ENCODE measurements around the gene PROSER3. TPM values are rescaled to one million over a fixed set of nuclear protein-coding genes. Genes with fewer than 3 reads are reported as not detected.

The PROSER3 gene
- total RNA-seq, 2 donors from 2014 or later: 13.6 to 19.2 TPM

GRCh38 chr19:35789978-35790944 is 32.3 kb downstream of the PROSER3 start:
- H3K9me3 ChIP-seq: no peaks in the 10 kb centered on the region
- H3K4me1 ChIP-seq (replicated peaks): no peaks in the 10 kb centered on the region
- intact Hi-C loops (cut with DNase I): no loop called here
- no peaks in the 10 kb centered on the region for H3K27me3 ChIP-seq (replicated peaks; ENCODE audit: insufficient read depth)
- DNase-seq (ENCODE audit: low spot score): no peak
- WGBS: 85% methylated on average over 19 of the region's 19 CpGs
- no peak overlapping the region for H3K27ac ChIP-seq
- no peak overlapping the region for H3K4me3 ChIP-seq
- no peaks in the 10 kb centered on the region for H3K36me3 ChIP-seq
- TF ChIP-seq POLR2AphosphoS5 (IDR thresholded peaks at IDR 0.05) (no peak), POLR2A (IDR thresholded peaks at IDR 0.05) (no peak)
- TF ChIP-seq, protein P1, sequence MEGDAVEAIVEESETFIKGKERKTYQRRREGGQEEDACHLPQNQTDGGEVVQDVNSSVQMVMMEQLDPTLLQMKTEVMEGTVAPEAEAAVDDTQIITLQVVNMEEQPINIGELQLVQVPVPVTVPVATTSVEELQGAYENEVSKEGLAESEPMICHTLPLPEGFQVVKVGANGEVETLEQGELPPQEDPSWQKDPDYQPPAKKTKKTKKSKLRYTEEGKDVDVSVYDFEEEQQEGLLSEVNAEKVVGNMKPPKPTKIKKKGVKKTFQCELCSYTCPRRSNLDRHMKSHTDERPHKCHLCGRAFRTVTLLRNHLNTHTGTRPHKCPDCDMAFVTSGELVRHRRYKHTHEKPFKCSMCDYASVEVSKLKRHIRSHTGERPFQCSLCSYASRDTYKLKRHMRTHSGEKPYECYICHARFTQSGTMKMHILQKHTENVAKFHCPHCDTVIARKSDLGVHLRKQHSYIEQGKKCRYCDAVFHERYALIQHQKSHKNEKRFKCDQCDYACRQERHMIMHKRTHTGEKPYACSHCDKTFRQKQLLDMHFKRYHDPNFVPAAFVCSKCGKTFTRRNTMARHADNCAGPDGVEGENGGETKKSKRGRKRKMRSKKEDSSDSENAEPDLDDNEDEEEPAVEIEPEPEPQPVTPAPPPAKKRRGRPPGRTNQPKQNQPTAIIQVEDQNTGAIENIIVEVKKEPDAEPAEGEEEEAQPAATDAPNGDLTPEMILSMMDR (IDR thresholded peaks at IDR 0.05): no peak

DNA sequence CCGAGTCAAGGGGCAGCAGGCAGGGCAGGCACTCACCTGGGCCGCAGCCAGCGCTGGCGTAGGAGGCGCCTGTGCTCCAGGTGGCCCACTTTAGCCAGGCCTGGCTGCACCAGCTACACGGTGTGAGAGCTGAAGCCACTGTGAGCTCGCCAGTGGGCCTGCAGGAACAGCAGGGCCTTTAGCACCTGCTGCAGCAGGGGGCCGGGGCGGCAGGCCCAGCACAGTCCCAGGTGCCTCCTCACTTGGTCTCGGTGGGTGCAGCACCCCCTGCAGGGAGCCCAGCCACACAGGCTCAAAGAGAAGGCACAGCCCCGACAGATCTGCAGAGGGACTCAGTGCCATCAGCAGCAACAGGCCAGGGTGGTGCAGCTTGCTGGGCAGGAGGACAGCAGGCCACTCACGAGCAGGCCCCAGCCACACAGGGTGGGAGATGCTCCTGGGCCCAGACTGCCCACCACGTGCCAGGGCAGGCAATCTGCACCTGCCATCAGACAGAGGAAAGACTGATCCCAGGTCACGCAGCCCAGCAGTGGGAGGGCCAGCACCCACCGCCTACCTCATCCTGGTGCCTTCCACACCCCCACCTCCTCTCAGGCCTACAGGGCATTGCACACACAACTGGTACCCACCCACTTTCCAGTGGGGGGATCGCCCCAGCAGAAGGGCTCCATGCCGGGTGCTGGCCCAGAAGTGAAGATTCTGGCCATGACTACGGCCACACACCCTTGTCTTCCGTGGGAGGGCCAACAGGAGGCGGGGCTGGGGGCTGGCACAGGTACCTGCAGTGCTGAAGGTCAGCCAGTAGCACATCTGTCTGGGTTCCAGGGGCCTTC is 33.2 kb downstream of the PROSER3 start:
- no peaks in the 10 kb centered on the region for H3K9me3 ChIP-seq
- 63% methylated on average over 19 of the region's 20 CpGs for WGBS
- H3K27me3 ChIP-seq (replicated peaks; ENCODE audit: insufficient read depth): no peaks in the 10 kb centered on the region
- TF ChIP-seq, protein P1 (IDR thresholded peaks at IDR 0.05): no peak
- TF ChIP-seq POLR2A (IDR thresholded peaks at IDR 0.05) (no peak), POLR2AphosphoS5 (IDR thresholded peaks at IDR 0.05) (no peak)
- intact Hi-C loops (cut with DNase I): no loop called here
- no peaks in the 10 kb centered on the region for H3K36me3 ChIP-seq
- no peak overlapping the region for H3K27ac ChIP-seq
- no peak for DNase-seq (ENCODE audit: low spot score)
- H3K4me1 ChIP-seq (replicated peaks): no peaks in the 10 kb centered on the region
- H3K4me3 ChIP-seq: no peak overlapping the region

GRCh38 chr19:35791814-35792279 is 33.9 kb downstream of the PROSER3 start:
- Histone ChIP-seq H3K4me1 (replicated peaks) (no peaks in the 10 kb centered on the region), H3K27ac (no peak overlapping the region), H3K27me3 (replicated peaks; ENCODE audit: insufficient read depth) (peaks cover 5% of the 10 kb centered on the region), H3K36me3 (no peaks in the 10 kb centered on the region), H3K4me3 (no peak overlapping the region), H3K9me3 (no peaks in the 10 kb centered on the region)
- no peak for DNase-seq (ENCODE audit: low spot score)
- 89% methylated on average over 9 of the region's 9 CpGs for WGBS
- TF ChIP-seq, protein P1 (IDR thresholded peaks at IDR 0.05): no peak
- no peak for TF ChIP-seq POLR2A (IDR thresholded peaks at IDR 0.05)
- TF ChIP-seq POLR2AphosphoS5 (IDR thresholded peaks at IDR 0.05): no peak
- intact Hi-C loops (cut with DNase I): no loop called here

DNA sequence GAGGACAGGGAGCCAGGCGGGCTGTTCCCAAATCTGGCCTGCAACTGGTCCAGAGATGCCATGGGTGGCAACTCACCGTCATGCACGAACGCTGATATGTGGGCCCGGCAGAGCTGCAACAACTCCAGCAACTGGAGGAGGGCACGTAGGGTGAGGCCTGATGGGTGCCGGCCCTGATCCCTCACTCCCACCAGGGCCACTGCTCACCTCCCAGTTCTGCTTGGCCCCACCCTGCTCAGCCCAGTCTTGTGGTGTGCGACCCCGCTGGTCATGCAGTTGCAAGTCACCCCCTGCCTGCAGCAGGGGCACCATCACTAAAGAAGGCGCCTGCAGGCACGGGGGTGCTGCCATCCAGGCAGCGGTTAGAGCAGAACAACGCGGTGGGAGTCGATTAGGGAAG is 34.3 kb downstream of the PROSER3 start:
- Histone ChIP-seq H3K4me1 (replicated peaks) (no peaks in the 10 kb centered on the region), H3K4me3 (no peak overlapping the region), H3K9me3 (no peaks in the 10 kb centered on the region), H3K27ac (no peak overlapping the region), H3K27me3 (replicated peaks; ENCODE audit: insufficient read depth) (peaks cover 9% of the 10 kb centered on the region), H3K36me3 (no peaks in the 10 kb centered on the region)
- no peak for DNase-seq (ENCODE audit: low spot score)
- TF ChIP-seq POLR2AphosphoS5 (IDR thresholded peaks at IDR 0.05) (no peak), POLR2A (IDR thresholded peaks at IDR 0.05) (no peak)
- TF ChIP-seq, protein P1 (IDR thresholded peaks at IDR 0.05): no peak
- intact Hi-C loops (cut with DNase I): no loop called here
- WGBS: 87% methylated on average over 15 of the region's 15 CpGs
